Measurements from ENCODE around the gene CD101. TPM values are rescaled to one million over a fixed set of nuclear protein-coding genes. Genes with fewer than 3 reads are reported as not detected.

The CD101 gene
- polyA plus RNA-seq, 3 donors: 27.2 to 101 (median 54.7) TPM

DNA sequence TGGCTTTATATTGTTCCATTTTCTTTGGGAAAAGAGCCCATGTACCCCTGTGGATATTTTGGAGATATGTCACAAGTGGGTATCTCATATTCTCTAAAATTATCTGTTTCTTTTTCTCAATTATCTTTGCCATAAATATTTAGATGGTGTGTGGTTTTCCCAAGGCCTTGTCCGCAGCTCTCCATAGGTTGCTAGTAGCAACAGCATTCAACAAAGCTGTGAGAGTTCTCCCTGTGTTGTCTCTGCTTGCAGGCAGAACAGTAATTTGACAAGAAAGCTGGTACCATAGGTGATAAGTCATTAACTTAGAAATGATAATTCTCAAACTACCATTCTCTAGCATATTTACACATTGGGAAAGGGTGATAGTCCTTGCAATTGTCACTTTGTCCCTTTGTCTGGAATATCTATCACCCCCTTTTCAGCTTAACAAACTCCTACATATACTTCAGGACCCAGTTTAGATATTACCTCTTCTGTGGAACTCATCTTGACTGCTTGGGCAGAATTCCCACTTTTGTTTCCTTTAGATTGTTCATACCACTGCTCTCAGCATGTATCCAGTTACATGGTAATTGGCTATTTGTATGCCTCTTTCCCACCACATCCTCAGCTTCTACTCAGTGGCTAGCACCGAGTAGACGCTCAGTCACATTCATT, 8.9 kb downstream of the CD101 start:
- H3K27me3 Mint-ChIP-seq (ENCODE audit: low read depth in 3 of 3): peaks cover 0 to 1% (median 0%) of the 10 kb centered on the region in 3 donors
- TF ChIP-seq, protein P1, sequence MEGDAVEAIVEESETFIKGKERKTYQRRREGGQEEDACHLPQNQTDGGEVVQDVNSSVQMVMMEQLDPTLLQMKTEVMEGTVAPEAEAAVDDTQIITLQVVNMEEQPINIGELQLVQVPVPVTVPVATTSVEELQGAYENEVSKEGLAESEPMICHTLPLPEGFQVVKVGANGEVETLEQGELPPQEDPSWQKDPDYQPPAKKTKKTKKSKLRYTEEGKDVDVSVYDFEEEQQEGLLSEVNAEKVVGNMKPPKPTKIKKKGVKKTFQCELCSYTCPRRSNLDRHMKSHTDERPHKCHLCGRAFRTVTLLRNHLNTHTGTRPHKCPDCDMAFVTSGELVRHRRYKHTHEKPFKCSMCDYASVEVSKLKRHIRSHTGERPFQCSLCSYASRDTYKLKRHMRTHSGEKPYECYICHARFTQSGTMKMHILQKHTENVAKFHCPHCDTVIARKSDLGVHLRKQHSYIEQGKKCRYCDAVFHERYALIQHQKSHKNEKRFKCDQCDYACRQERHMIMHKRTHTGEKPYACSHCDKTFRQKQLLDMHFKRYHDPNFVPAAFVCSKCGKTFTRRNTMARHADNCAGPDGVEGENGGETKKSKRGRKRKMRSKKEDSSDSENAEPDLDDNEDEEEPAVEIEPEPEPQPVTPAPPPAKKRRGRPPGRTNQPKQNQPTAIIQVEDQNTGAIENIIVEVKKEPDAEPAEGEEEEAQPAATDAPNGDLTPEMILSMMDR (IDR thresholded peaks at IDR 0.05): no peak
- Histone ChIP-seq H3K27me3 (ENCODE audit: control insufficient read depth in 2 of 2, insufficient read depth in 2 of 2, low read length in 2 of 2) (no peaks in the 10 kb centered on the region), H2AFZ (ENCODE audit: insufficient read depth, low read depth, low read length, poor library complexity, severe bottlenecking) (no peak overlapping the region), H3K4me2 (replicated peaks; ENCODE audit: extremely low read depth, low read length, poor library complexity, severe bottlenecking) (no peak overlapping the region), H3K4me1 (ENCODE audit: control insufficient read depth in 1 of 2, insufficient read depth in 2 of 2, low read length in 2 of 2) (peaks cover 51 to 65% of the 10 kb centered on the region in 2 donors), H4K20me1 (ENCODE audit: insufficient read depth, low read length) (no peaks in the 10 kb centered on the region), H3K36me3 (replicated peaks in 1 of 2; ENCODE audit: control insufficient read depth in 1 of 2, insufficient read depth in 2 of 2, low read length in 2 of 2) (peaks cover 11 to 44% of the 10 kb centered on the region in 2 donors), H3K9ac (ENCODE audit: insufficient read depth, low read length, poor library complexity, severe bottlenecking) (no peak overlapping the region), H3K27ac (ENCODE audit: low read depth in 1 of 2, low read length in 2 of 2) (peak overlapping the region in 1 of 2 donors; percentile 80), H3K4me3 (replicated peaks in 1 of 3; ENCODE audit: low read depth in 2 of 3, low read length in 3 of 3) (no peak overlapping the region), H3K9me3 (replicated peaks in 1 of 2; ENCODE audit: control insufficient read depth in 1 of 2, insufficient read depth in 1 of 2, low read length in 2 of 2) (no peaks in the 10 kb centered on the region), H3K79me2 (ENCODE audit: insufficient read depth, low read length) (peaks cover 16% of the 10 kb centered on the region)
- peaks cover 0 to 3% (median 2%) of the 10 kb centered on the region in 7 donors for H3K9me3 Mint-ChIP-seq
- H3K4me1 Mint-ChIP-seq: peaks cover 45% of the 10 kb centered on the region
- WGBS (ENCODE audit: insufficient coverage): no CpG with 5 or more reads among the region's 3 CpGs
- intact Hi-C loops (cut with micrococcal nuclease): no loop called here
- no peak for DNase-seq
- no peak overlapping the region for H3K4me3 Mint-ChIP-seq
- H3K36me3 Mint-ChIP-seq: peaks cover 50 to 55% of the 10 kb centered on the region in 2 donors
- peak overlapping the region in 3 of 7 donors; percentile 57 to 90 (median 68) for H3K27ac Mint-ChIP-seq

DNA sequence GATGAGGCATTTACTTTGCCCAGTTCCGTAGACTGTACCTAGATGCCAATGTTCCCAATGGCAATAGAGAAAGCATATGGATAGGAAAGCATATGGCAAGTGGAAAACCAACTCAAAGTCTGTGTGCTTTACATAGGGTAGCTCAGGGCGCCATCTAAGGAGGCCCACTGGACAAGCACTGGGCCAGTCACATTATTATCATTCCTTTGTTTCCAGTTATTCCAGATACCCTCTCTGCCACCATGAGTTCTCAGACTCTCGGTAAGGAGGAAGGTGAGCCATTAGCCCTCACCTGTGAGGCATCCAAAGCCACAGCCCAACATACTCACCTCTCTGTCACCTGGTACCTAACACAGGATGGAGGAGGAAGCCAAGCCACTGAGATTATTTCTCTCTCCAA, 9.8 kb downstream of the CD101 start:
- no peaks in the 10 kb centered on the region for H3K9me3 ChIP-seq (replicated peaks in 1 of 2; ENCODE audit: control insufficient read depth in 1 of 2, insufficient read depth in 1 of 2, low read length in 2 of 2)
- H3K4me1 ChIP-seq (ENCODE audit: control insufficient read depth in 1 of 2, insufficient read depth in 2 of 2, low read length in 2 of 2): peaks cover 44 to 59% of the 10 kb centered on the region in 2 donors
- no peak overlapping the region for H3K4me3 ChIP-seq (replicated peaks in 1 of 3; ENCODE audit: low read depth in 2 of 3, low read length in 3 of 3)
- no peak overlapping the region for H3K9ac ChIP-seq (ENCODE audit: insufficient read depth, low read length, poor library complexity, severe bottlenecking)
- TF ChIP-seq, protein P1 (IDR thresholded peaks at IDR 0.05): no peak
- peaks cover 0 to 3% (median 2%) of the 10 kb centered on the region in 7 donors for H3K9me3 Mint-ChIP-seq
- peaks cover 11 to 47% of the 10 kb centered on the region in 2 donors for H3K36me3 ChIP-seq (replicated peaks in 1 of 2; ENCODE audit: control insufficient read depth in 1 of 2, insufficient read depth in 2 of 2, low read length in 2 of 2)
- H2AFZ ChIP-seq (ENCODE audit: insufficient read depth, low read depth, low read length, poor library complexity, severe bottlenecking): no peak overlapping the region
- H3K27me3 Mint-ChIP-seq (ENCODE audit: low read depth in 3 of 3): peaks cover 0 to 1% (median 0%) of the 10 kb centered on the region in 3 donors
- H4K20me1 ChIP-seq (ENCODE audit: insufficient read depth, low read length): no peaks in the 10 kb centered on the region
- H3K4me3 Mint-ChIP-seq: no peak overlapping the region
- no peak overlapping the region for H3K4me2 ChIP-seq (replicated peaks; ENCODE audit: extremely low read depth, low read length, poor library complexity, severe bottlenecking)
- intact Hi-C loops (cut with micrococcal nuclease): no loop called here
- H3K27ac Mint-ChIP-seq: peak overlapping the region in 1 of 7 donors; percentile 51
- H3K27me3 ChIP-seq (ENCODE audit: control insufficient read depth in 2 of 2, insufficient read depth in 2 of 2, low read length in 2 of 2): no peaks in the 10 kb centered on the region
- no peak overlapping the region for H3K27ac ChIP-seq (ENCODE audit: low read depth in 1 of 2, low read length in 2 of 2)
- peaks cover 8% of the 10 kb centered on the region for H3K79me2 ChIP-seq (ENCODE audit: insufficient read depth, low read length)
- peaks cover 58 to 59% of the 10 kb centered on the region in 2 donors for H3K36me3 Mint-ChIP-seq
- WGBS (ENCODE audit: insufficient coverage): 100% methylated on average over 1 of the region's 3 CpGs
- DNase-seq: no peak
- H3K4me1 Mint-ChIP-seq: peaks cover 39% of the 10 kb centered on the region

Measured in CD14-positive monocyte (primary cell).